ENCODE results near the gene PRTG. TPM values are rescaled to one million over a fixed set of nuclear protein-coding genes. Genes with fewer than 3 reads are reported as not detected.
"Not testable (repeated sequence)": the region's sequence is repeated elsewhere in the genome, so short reads cannot be mapped to it uniquely, and the experiment has no call there.

The PRTG gene
- total RNA-seq, 1 donor from 2014 or later = 0.56 TPM

GRCh38 chr15:55741833-55742497, 987 bp downstream of the PRTG start:
- ATAC-seq = peak; percentile 11

GRCh38 chr15:55740981-55741832, 1.7 kb downstream of the PRTG start:
- no peak for ATAC-seq

GRCh38 chr15:55740359-55740878, 2.5 kb downstream of the PRTG start:
- ATAC-seq = no peak

GRCh38 chr15:55739641-55740040, 3.3 kb downstream of the PRTG start:
- no peak for ATAC-seq

- no peak for ATAC-seq
These were observed 4.2 kb downstream of the PRTG start for GRCh38 chr15:55738715-55739114.

- ATAC-seq = no peak
These were observed 5.6 kb downstream of the PRTG start for GRCh38 chr15:55737373-55737772.

GRCh38 chr15:55736756-55737155, 6.2 kb downstream of the PRTG start:
- ATAC-seq = no peak

GRCh38 chr15:55734641-55735040, 8.3 kb downstream of the PRTG start:
- no peak for ATAC-seq

- not testable (repeated sequence) for ATAC-seq
These were observed 9.5 kb downstream of the PRTG start for GRCh38 chr15:55733461-55733860.

- ATAC-seq = no peak
These were observed 21.3 kb downstream of the PRTG start for GRCh38 chr15:55721554-55722185.

GRCh38 chr15:55715355-55716076, 27.4 kb downstream of the PRTG start:
- no peak for ATAC-seq

GRCh38 chr15:55714064-55714463, 28.9 kb downstream of the PRTG start:
- ATAC-seq = no peak

GRCh38 chr15:55712363-55712762, 30.6 kb downstream of the PRTG start:
- ATAC-seq = no peak

GRCh38 chr15:55710286-55710685, 32.7 kb downstream of the PRTG start:
- no peak for ATAC-seq

GRCh38 chr15:55709458-55709857, 33.5 kb downstream of the PRTG start:
- ATAC-seq = no peak

- ATAC-seq = no peak
These were observed 34.2 kb downstream of the PRTG start for GRCh38 chr15:55708720-55709119.

- ATAC-seq = no peak
These were observed 35.0 kb downstream of the PRTG start for GRCh38 chr15:55707951-55708350.

GRCh38 chr15:55707518-55707917, 35.4 kb downstream of the PRTG start:
- ATAC-seq = no peak

- no peak for ATAC-seq
These were observed 39.1 kb downstream of the PRTG start for GRCh38 chr15:55703873-55704301.

GRCh38 chr15:55700876-55701275, 42.1 kb downstream of the PRTG start:
- no peak for ATAC-seq

- ATAC-seq = no peak
These were observed 44.3 kb downstream of the PRTG start for GRCh38 chr15:55698653-55699052.

GRCh38 chr15:55696221-55696620, 46.7 kb downstream of the PRTG start:
- no peak for ATAC-seq

GRCh38 chr15:55695432-55695831, 47.5 kb downstream of the PRTG start:
- ATAC-seq = no peak

All from esophagus mucosa (tissue), 1 donor.